HCT116 (cell line): ENCODE results near the gene FAM72C.
"Not testable (repeated sequence)": the region's sequence is repeated elsewhere in the genome, so short reads cannot be mapped to it uniquely, and the experiment has no call there.

Source experiments
- EZH2phosphoT487 ChIP-seq: fragments of 200-600 bp; IDR thresholded peaks from 2 replicates; pipeline ENCODE4 v1.6.1; 2018; ENCODE audit warnings: antibody characterized with exemption, borderline replicate concordance
- YY1 ChIP-seq: IDR thresholded peaks from 2 replicates; pipeline ENCODE4 v1.6.1; 2011; ENCODE audit warnings: low read length, low read depth, moderate library complexity, mild to moderate bottlenecking; ENCODE audit not compliant: insufficient replicate concordance; ENCODE audit errors: extremely low read depth
- TF ChIP-seq, protein P1 (sequence below), 3 experiments: fragments of 200-600 bp in 1 of 3; sonication (generic) in 1 of 3; IDR thresholded peaks in 2 of 3; conservative IDR thresholded peaks in 1 of 3; 2 replicates each; pipeline ENCODE4 v1.5.1; 2012 to 2017; ENCODE audit warnings: low read depth in 2 of 3, low read length in 2 of 3, antibody characterized with exemption in 1 of 3, borderline replicate concordance in 1 of 3, control low read depth in 1 of 3, mild to moderate bottlenecking in 1 of 3, mixed read lengths in 1 of 3, mixed run types in 1 of 3, moderate library complexity in 1 of 3; ENCODE audit not compliant: insufficient read depth in 1 of 3

DNA sequence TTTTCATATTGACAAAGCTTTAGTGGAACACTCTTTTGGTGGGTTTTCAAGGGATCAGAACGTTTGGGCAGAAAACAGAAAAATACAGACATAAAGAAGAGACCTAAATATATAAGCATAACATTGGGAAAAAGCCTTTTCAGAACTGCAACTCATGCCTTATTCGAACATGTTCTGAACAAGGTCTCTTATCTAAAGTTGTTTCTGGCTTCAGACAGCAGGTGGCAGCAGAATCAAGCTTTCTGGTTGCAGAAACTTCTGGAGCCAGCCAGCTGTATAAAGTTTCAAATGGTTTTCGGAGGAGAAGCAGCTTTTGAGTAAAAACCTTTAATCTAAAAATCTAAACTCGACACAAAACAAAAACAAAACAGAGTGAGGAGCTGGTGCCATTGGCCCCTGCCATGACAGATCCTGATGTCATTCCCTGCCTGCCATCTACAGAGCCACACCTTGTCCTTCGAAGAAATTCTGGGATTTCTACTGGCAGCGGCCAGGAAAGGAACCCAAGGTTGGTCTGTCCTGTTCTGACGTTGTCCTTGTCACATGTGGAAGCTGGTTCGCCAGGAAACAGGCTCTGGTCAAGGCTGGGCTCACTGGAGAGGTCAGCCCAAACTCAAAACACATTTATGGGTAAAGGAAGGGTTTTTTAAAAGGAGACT, 35.2 kb downstream of the FAM72C start:
- not testable (repeated sequence) for TF ChIP-seq YY1, EZH2phosphoT487
- TF ChIP-seq, protein P1, sequence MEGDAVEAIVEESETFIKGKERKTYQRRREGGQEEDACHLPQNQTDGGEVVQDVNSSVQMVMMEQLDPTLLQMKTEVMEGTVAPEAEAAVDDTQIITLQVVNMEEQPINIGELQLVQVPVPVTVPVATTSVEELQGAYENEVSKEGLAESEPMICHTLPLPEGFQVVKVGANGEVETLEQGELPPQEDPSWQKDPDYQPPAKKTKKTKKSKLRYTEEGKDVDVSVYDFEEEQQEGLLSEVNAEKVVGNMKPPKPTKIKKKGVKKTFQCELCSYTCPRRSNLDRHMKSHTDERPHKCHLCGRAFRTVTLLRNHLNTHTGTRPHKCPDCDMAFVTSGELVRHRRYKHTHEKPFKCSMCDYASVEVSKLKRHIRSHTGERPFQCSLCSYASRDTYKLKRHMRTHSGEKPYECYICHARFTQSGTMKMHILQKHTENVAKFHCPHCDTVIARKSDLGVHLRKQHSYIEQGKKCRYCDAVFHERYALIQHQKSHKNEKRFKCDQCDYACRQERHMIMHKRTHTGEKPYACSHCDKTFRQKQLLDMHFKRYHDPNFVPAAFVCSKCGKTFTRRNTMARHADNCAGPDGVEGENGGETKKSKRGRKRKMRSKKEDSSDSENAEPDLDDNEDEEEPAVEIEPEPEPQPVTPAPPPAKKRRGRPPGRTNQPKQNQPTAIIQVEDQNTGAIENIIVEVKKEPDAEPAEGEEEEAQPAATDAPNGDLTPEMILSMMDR (IDR thresholded peaks at IDR 0.05 in 2 of 3, conservative IDR thresholded peaks at IDR 0.05 in 1 of 3; ENCODE audit: borderline replicate concordance in 1 of 3, insufficient read depth in 1 of 3, low read depth in 2 of 3, low read length in 2 of 3) = peak; percentile 5 to 32 (median 25); a peak in 2 of 6 replicates
